Measurements from ENCODE around the gene FBXO30.

Gene FBXO30

DNA sequence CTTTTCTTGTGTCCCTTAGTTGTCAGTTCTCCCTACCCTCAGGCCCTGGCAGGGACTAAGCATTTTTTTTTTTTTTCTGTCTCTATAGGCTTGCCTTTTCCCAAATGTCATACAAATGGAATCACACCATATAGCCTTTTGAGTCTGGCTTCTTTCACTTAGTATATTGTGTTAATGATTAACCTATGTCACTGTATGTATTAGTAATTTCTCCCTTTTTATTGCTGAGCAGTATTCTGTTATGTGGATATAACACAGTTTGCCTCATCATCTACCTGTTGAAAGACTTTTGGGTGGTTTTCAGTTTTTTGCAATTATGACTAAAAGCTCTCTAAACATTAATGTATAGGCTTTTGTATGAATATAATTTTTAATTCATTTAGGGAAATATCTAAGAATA lies 16.0 kb upstream of the FBXO30 start:
- H3K4me1 ChIP-seq (ENCODE audit: insufficient read depth, low read length): no peaks in the 10 kb centered on the region
- no peaks in the 10 kb centered on the region for H3K79me2 ChIP-seq (ENCODE audit: insufficient read depth, low read length)
- no peaks in the 10 kb centered on the region for H3K36me3 ChIP-seq (ENCODE audit: insufficient read depth, low read length)
- ATAC-seq (ENCODE audit: insufficient read depth, low read depth) (no peak), DNase-seq (no peak)
- H3K27me3 ChIP-seq (ENCODE audit: insufficient read depth, low read length, poor library complexity): no peaks in the 10 kb centered on the region
- H2AFZ ChIP-seq (ENCODE audit: low read depth, low read length): no peak overlapping the region
- H3K9me3 ChIP-seq (ENCODE audit: insufficient read depth, low read length, severe bottlenecking): no peaks in the 10 kb centered on the region
- TF ChIP-seq, protein P1, sequence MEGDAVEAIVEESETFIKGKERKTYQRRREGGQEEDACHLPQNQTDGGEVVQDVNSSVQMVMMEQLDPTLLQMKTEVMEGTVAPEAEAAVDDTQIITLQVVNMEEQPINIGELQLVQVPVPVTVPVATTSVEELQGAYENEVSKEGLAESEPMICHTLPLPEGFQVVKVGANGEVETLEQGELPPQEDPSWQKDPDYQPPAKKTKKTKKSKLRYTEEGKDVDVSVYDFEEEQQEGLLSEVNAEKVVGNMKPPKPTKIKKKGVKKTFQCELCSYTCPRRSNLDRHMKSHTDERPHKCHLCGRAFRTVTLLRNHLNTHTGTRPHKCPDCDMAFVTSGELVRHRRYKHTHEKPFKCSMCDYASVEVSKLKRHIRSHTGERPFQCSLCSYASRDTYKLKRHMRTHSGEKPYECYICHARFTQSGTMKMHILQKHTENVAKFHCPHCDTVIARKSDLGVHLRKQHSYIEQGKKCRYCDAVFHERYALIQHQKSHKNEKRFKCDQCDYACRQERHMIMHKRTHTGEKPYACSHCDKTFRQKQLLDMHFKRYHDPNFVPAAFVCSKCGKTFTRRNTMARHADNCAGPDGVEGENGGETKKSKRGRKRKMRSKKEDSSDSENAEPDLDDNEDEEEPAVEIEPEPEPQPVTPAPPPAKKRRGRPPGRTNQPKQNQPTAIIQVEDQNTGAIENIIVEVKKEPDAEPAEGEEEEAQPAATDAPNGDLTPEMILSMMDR (IDR thresholded peaks at IDR 0.05; ENCODE audit: borderline replicate concordance, extremely low read depth, low read length, poor library complexity, severe bottlenecking): no peak
- no peak for TF ChIP-seq EZH2 (IDR thresholded peaks at IDR 0.05; ENCODE audit: borderline replicate concordance, low read depth, low read length, severe bottlenecking)
- H3K27ac ChIP-seq (ENCODE audit: low read length): no peak overlapping the region
- H3K4me3 ChIP-seq (ENCODE audit: low read depth in 1 of 2, low read length in 2 of 2): no peak overlapping the region
- no peaks in the 10 kb centered on the region for H4K20me1 ChIP-seq (ENCODE audit: insufficient read depth, low read length)
- H3K9ac ChIP-seq (ENCODE audit: low read depth, low read length): no peak overlapping the region
- no peak overlapping the region for H3K4me2 ChIP-seq (ENCODE audit: insufficient read depth, low read length)

DNA sequence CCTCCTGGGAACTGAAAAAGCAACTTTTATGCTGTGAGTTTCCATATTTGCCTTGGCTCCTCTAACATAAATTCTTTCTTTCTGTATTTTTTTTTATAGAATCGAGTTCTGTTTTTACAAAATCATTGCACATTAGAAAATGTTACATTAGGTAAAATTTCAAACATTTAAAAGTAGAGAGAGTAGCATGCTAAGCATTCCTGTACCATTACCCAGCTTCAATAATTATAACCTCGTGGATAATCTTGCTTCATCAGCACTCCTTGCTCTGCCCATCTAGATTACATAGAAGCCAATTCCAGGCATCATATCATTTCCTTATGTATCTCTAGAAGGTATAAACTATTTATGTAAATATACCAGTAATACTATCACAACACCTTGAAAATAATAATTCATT lies 15.4 kb upstream of the FBXO30 start:
- no peaks in the 10 kb centered on the region for H3K4me1 ChIP-seq (ENCODE audit: insufficient read depth, low read length)
- ATAC-seq (ENCODE audit: insufficient read depth, low read depth) (no peak), DNase-seq (no peak)
- H3K27ac ChIP-seq (ENCODE audit: low read length): no peak overlapping the region
- H3K27me3 ChIP-seq (ENCODE audit: insufficient read depth, low read length, poor library complexity): no peaks in the 10 kb centered on the region
- no peaks in the 10 kb centered on the region for H3K9me3 ChIP-seq (ENCODE audit: insufficient read depth, low read length, severe bottlenecking)
- H3K4me3 ChIP-seq (ENCODE audit: low read depth in 1 of 2, low read length in 2 of 2): no peak overlapping the region
- H2AFZ ChIP-seq (ENCODE audit: low read depth, low read length): no peak overlapping the region
- no peaks in the 10 kb centered on the region for H4K20me1 ChIP-seq (ENCODE audit: insufficient read depth, low read length)
- no peaks in the 10 kb centered on the region for H3K36me3 ChIP-seq (ENCODE audit: insufficient read depth, low read length)
- no peak for TF ChIP-seq EZH2 (IDR thresholded peaks at IDR 0.05; ENCODE audit: borderline replicate concordance, low read depth, low read length, severe bottlenecking)
- TF ChIP-seq, protein P1 (IDR thresholded peaks at IDR 0.05; ENCODE audit: borderline replicate concordance, extremely low read depth, low read length, poor library complexity, severe bottlenecking): no peak
- no peak overlapping the region for H3K4me2 ChIP-seq (ENCODE audit: insufficient read depth, low read length)
- H3K9ac ChIP-seq (ENCODE audit: low read depth, low read length): no peak overlapping the region
- H3K79me2 ChIP-seq (ENCODE audit: insufficient read depth, low read length): no peaks in the 10 kb centered on the region

DNA sequence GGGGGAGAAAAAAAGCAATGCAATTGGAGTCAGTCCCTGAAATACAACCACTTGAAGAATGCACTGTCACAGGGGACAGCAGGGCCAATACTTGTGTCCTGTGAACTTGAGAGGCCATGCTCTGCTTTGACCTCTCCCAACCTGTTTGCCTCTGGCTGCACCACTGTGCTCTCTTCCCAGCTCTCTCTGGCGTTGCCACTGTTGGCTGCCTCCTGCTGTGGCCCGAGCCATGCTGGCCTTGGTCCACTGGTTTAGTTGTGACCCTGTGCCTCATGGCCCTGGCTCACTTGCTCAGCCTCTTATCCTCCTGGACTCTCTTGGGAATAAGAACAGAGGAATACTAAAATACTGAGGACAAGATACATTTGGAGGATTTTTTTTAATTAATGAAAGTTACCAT lies 14.5 kb upstream of the FBXO30 start:
- Histone ChIP-seq H4K20me1 (ENCODE audit: insufficient read depth, low read length) (no peaks in the 10 kb centered on the region), H3K79me2 (ENCODE audit: insufficient read depth, low read length) (no peaks in the 10 kb centered on the region), H3K4me3 (ENCODE audit: low read depth in 1 of 2, low read length in 2 of 2) (no peak overlapping the region), H3K9me3 (ENCODE audit: insufficient read depth, low read length, severe bottlenecking) (no peaks in the 10 kb centered on the region), H3K27ac (ENCODE audit: low read length) (no peak overlapping the region), H3K9ac (ENCODE audit: low read depth, low read length) (no peak overlapping the region), H3K4me1 (ENCODE audit: insufficient read depth, low read length) (no peaks in the 10 kb centered on the region), H2AFZ (ENCODE audit: low read depth, low read length) (no peak overlapping the region), H3K27me3 (ENCODE audit: insufficient read depth, low read length, poor library complexity) (no peaks in the 10 kb centered on the region), H3K36me3 (ENCODE audit: insufficient read depth, low read length) (no peaks in the 10 kb centered on the region), H3K4me2 (ENCODE audit: insufficient read depth, low read length) (no peak overlapping the region)
- DNase-seq (no peak), ATAC-seq (ENCODE audit: insufficient read depth, low read depth) (no peak)
- no peak for TF ChIP-seq EZH2 (IDR thresholded peaks at IDR 0.05; ENCODE audit: borderline replicate concordance, low read depth, low read length, severe bottlenecking)
- TF ChIP-seq, protein P1 (IDR thresholded peaks at IDR 0.05; ENCODE audit: borderline replicate concordance, extremely low read depth, low read length, poor library complexity, severe bottlenecking): no peak

DNA sequence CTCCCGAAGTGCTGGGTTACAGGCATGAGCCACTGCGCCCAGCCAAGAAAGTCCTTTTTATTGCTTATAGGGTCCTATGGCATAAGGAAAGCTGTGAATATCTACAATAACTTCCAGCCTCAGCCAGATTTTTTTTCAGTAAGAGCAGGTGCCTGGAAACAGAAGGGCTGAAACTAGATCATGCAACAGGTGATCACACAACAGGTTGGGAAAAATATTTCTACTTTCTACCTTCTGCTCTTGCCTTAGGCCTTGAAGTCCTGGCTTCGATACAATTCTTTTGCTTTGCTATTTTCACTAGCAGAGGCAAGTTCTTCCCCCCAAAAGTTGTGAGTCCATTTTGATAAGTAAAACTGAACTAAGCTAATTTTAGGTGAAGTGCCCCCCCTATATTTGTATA lies 9.7 kb upstream of the FBXO30 start:
- Histone ChIP-seq H3K9ac (ENCODE audit: low read depth, low read length) (no peak overlapping the region), H3K9me3 (ENCODE audit: insufficient read depth, low read length, severe bottlenecking) (no peaks in the 10 kb centered on the region), H3K4me2 (ENCODE audit: insufficient read depth, low read length) (no peak overlapping the region), H3K27ac (ENCODE audit: low read length) (no peak overlapping the region), H3K79me2 (ENCODE audit: insufficient read depth, low read length) (no peaks in the 10 kb centered on the region), H2AFZ (ENCODE audit: low read depth, low read length) (no peak overlapping the region), H3K4me1 (ENCODE audit: insufficient read depth, low read length) (no peaks in the 10 kb centered on the region), H3K27me3 (ENCODE audit: insufficient read depth, low read length, poor library complexity) (no peaks in the 10 kb centered on the region), H3K36me3 (ENCODE audit: insufficient read depth, low read length) (no peaks in the 10 kb centered on the region), H3K4me3 (ENCODE audit: low read depth in 1 of 2, low read length in 2 of 2) (no peak overlapping the region), H4K20me1 (ENCODE audit: insufficient read depth, low read length) (no peaks in the 10 kb centered on the region)
- no peak for ATAC-seq (ENCODE audit: insufficient read depth, low read depth)
- DNase-seq: no peak
- TF ChIP-seq, protein P1 (IDR thresholded peaks at IDR 0.05; ENCODE audit: borderline replicate concordance, extremely low read depth, low read length, poor library complexity, severe bottlenecking): no peak
- TF ChIP-seq EZH2 (IDR thresholded peaks at IDR 0.05; ENCODE audit: borderline replicate concordance, low read depth, low read length, severe bottlenecking): no peak
